A204.1 (cell line): ENCODE data around the gene CFAP46.

Source experiments
- FAIRE-seq: peaks from 2 replicates; lab custom pipeline; 2012; peaks lifted over from hg19 to GRCh38; lab: Jason Lieb, UNC

Gene CFAP46

DNA sequence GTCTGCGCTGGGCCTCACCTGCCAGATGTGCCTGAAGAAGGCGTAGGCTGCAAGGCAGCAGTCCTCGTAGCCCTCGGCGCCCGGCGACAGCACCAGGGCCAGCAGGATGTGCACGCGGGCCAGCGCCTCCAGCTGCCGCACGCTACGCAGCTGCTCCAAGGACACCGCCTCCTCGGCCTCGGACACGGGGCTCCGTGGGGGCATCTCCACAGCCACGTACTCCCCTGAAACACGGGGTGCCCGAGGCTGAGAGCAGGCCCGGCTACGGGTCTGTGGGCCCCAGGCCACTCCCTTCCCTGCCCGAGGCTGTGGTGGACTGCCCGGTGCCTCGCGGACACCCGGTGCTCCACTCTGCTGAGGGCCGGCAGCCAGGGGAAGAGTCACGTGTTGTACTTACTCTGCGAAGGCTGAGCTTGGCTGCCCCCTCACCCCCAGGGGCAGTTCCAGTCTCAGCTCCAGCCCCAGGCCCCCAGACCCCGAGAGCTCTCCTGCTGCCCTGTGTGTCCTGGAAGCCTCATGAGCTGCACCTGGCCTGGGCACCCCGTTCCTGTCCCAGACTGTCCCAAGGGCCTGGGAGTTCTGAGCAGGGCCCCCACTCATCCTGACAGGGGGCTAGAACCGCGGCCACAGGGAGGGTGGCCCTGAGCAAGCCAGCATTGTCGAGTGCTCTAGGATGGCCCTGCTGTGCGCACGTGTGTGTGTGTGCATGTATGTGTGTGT is 62.8 kb downstream of the CFAP46 start:
- FAIRE-seq: no peak

DNA sequence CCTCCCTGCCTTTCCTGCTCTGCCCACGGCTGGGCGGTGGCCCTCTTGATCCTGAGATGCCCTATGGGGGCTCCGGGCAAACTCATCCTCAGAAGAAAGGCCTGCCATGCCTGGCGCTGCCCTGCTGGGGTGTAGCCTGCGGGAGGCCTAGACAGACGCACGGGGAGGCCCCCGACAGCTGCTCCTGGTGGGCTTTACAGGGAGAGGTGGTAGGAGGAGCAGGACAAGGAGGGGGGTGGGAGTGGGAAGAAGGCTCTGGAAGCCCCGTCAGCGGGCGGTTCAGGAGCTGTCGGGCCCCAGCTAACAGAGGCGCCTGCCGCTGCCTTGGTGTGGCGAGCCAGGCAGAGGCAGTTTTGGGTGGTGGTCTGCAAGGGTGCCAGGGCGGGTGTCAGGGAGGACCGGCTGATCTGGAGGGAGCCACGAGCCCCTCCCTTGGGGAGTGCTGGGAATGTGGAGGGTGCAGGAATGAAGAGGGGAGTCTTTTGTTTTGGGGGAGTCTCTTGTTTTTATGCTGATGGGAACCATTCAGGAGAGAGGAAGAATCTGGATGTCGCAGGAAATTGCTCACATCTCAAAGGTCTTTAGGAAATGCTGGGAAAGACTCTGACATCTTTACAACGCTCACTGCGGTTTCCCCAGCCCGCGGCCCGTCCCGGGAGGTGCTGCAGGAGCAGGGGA is 63.5 kb downstream of the CFAP46 start:
- no peak for FAIRE-seq

DNA sequence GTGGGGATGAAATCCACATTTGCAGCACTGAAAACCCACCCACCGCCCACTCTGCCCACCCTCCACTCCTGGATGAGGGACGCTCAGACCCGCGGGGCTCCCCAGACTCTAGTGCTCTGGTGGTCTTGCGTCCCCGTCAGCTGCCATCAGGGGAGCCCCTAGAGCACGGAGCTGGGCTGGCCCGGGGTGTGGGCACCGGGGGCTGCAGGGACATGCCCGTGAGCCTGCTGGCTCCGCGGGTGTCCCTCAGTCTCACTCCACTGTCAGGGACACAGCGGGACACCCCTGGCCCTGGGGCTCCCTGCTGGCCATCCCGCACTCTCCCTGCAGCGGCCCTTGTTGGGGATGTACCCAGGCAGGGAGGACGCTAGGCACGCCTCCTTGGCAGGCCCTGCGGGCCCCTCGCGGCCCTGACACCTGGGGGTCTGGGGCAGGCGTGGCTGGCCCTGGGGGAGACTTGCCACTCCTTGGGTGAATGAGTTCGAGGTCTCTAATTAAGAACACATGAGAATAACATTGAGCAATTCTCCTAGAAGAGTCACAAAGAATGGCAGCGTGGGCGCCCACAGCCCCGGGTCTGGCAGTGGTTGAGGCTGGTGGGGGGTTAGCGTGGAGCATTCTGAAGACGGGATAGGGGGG is 64.2 kb downstream of the CFAP46 start:
- FAIRE-seq: no peak

DNA sequence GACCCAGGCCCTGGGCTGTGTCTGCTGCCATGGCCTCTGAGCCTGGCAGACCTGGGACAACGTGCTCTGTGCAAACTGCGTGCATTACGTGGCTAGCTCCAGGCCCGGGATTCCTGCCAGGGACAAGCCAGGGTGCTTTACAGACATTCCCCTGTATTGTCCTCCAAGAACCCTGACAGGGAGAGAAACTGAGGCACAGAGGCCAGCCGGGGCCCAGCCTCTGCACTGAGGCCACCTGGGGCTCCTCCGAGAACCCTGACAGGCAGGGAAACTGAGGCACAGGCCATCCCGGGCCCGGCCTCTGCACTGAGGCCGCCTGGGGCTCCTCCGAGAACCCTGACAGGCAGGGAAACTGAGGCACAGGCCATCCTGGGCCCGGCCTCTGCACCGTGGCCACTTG is 64.9 kb downstream of the CFAP46 start:
- FAIRE-seq: no peak

DNA sequence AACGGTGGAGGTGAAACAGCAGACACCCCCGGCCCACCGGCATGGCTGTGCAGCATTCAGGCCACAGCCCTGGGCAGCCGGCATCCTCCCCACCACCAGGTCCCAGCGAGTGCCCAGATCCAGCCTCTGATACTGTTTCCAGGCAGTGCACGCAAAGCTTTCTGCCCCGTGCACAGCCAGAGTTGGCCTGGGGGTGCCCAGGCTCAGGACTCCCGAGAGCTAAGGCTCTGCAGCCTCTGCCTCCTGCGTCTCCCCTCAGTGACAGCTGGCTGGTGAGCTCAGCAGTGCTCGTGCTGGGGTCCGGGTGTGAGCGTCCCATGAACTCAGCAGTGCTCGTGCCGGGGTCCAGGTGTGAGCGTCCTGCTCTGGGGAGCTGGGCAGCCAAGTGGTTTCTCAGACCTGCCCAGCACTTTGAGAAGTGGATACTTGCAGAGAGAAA is 65.4 kb downstream of the CFAP46 start:
- no peak for FAIRE-seq

DNA sequence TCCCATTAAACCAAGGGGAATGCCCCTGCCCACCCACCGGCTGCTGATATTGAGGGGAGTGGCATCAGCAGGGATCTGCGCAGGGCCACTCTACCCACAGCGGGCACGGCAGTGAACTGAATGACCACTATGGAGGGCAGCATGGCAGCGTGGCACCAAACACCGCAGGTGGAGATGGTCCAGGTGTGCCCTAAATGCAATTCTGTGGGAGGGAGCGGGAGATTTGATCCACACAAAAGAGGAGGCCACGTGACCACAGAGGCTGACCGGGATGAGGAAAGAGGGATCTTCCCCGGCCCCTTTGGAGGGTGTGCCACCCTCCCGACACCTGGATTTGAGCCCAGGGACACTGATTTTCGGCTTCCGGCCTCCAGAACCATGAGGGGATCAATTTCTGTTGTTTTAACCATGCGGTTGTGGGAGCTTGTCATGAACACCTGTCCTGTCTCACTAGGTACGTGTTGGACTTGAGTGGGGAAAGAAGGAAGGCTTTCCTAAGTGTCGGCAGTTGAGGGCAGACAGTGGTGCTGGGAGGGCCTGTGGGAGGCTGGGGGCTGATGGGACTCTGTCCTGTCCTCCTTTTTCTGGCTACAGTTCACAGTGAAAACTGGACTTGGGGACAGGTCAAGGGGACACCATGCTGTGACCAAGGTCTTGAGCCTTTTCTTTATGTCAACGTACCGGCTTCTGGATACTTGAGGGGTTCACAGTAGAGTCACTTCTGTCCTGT is 66.1 kb downstream of the CFAP46 start:
- FAIRE-seq: no peak

DNA sequence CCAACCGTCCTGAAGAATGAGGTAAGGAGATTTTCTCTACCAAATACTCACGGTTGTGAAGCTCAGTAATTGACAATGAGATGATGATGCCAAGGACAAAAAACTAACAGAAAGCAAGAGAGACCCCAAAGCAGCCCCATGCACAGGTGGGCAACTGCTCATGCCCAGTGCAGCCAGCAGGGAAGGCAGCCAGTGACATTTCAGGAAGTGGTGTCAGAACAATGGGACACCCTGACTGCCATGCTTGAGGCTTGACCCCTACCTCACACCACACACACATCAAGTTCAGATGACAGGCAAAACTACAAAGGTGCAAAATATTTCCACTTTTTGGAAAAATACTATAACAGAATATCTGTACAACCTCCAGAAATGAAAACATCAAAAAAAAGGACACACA is 66.9 kb downstream of the CFAP46 start:
- no peak for FAIRE-seq

DNA sequence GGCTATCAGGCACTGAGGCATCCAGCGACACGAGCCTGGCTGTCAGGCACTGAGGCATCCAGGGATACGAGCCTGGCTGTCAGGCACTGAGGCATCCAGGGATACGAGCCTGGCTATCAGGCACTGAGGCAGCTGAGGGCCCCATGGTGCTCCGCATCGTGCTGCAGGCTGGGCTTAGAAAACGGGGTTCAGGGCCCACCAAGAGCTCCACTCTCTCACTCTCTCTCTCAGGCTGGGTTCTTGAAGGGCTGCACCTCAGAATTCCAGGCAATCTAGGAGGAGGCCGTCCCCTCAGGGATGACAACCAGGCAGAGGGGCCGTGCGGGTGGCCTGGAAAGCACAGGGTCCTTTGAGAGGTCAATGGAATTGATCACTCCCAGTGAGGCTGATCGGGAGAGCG is 69.0 kb downstream of the CFAP46 start:
- FAIRE-seq: no peak

DNA sequence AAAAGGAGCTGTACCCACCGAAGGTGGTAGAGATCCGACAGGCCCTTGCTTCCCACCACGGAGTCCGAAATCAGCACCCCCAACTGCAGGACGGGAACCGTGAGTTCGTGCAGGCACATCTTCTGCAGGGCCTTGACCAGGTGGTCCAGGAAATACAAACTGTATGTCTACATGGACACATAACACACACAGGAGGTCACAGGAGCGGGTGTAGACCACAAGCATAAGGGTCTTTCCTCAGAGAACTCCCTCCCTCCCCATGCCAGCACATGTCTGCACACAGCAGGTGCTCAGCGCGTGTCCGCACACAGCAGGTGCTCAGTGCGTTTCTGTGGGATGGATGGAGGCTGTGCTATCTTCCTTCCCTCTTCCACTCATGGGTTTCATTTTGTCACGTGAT is 69.7 kb downstream of the CFAP46 start:
- no peak for FAIRE-seq

DNA sequence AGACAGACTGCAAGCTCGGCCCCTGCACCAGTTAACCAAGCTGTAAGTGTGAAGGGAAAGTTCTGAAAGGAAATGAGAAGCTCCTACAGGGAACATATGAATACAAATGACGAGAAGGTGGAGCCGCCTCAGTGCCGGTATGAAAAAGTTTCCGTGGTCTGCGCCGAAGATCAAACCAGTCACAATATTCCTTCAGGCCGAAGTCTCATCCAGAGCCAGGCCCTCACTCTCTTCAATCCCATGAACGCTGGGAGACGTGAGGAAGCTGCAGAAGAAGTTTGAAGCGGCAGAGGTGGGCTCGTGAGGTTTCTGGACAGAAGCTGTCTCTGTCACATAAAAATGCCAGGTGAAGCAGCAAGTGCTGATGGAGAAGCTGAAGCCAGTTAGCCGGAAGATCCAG is 71.9 kb downstream of the CFAP46 start:
- no peak for FAIRE-seq

DNA sequence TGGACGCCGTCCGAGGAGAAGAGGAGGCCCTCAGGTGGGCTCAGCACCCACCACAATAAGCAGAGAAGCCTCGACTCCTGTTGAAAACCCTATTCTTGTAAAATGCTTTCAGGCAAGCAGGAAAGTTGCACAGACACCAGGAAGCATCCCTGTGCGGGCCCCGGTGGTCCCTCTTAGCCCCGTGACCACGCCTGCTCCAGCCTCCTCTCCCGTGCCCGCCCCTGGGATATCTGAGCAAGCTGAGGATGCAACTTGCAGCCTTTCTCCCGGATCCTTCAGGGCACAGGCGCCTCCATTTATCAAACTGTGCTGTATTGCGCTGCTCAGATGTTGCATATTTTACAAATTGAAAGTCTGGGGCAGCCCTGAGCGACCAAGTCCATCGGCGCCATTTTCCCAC is 72.7 kb downstream of the CFAP46 start:
- FAIRE-seq: no peak

DNA sequence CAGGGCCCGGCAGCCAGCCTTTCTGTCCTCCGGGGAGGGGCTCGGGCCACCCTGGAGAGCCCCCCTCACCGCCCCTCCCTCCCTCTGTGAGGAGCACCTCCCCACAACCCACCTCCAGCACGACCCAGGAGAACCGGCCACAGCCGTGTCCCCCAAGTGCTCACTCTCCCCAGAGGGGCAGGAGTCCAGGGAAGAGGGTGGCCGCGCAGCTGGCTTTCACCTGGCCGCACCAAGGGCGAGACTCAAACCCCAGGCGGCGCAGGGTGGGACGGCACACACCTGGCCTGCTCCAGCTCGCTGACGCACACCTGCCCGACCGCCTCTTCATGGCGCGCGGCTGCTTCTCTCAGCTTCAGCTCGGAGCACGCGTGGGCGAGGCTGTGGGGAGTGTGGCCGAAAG is 73.4 kb downstream of the CFAP46 start:
- FAIRE-seq: no peak

DNA sequence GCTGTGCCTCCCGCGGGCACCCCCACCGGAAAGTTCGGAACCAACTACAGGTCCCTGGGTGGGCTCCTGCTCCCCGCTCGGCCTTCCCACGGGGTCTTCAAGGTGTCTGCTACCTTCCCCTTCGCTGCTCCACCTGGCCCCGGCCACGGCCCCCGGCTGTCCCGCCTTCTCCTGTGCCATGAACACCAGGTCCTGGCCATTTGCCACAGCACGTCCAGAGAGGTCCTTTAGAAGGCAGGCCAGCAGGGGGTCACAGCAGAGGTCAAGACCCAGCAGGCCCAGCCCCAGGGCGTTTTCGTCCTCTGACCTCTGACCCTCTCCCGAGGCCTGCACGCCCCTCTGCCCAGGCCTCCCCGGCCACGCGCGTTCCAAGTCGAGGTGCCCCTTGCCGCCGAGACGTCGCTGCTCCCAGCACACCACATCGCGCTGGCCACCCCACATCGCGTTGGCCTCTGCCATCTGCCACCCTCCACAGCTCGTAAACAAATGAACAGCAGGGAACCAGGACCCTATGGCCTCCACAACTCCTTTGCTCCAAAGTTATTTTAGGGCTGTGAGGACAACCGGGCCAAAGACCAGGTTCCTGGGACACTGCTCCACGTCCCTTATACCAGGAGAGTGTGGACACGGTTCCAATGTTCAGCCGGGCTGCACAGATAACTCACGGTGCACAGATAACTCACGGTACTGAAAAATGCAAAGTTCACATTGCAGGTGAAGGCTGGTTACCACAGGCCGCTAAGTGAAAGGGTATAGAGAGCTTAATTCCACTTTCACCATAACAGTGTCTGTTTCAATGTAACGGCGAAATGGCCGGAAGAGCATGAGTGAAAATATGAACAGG is 74.3 kb downstream of the CFAP46 start:
- FAIRE-seq: no peak

DNA sequence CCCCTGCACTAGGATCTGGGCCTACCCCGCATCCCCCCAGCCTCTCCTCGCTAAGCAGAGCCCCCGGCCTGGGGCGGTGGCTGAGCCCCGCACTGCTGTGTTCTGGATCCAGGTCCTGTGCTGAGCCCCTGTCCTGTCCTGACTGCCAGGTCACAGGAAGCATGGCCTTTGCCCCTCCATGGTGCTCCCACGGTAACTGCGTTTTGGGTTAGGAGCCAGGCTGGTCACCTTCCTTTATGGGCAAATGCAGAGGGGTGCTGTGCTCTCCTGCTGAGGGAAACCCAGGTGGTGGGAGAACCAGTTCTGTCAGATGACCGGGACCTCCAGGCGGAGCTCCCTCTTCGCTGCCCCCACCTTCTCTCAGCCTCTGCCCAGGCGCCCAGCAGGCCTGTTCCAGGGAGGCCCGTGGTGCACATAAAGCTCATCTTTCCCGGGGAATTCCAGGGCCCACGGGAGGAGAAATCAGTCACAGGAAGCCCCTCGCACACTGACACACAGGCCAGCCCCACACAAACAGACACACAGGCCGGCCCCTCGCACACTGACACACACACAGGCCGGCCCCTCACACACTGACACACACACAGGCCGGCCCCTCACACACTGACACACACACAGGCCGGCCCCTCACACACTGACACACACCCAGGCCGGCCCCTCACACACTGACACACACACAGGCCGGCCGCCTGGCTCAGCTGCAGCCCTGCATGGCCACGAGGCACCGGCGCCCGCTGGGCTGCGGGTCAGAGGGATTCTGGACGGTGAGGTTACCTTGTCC is 75.6 kb downstream of the CFAP46 start:
- no peak for FAIRE-seq

DNA sequence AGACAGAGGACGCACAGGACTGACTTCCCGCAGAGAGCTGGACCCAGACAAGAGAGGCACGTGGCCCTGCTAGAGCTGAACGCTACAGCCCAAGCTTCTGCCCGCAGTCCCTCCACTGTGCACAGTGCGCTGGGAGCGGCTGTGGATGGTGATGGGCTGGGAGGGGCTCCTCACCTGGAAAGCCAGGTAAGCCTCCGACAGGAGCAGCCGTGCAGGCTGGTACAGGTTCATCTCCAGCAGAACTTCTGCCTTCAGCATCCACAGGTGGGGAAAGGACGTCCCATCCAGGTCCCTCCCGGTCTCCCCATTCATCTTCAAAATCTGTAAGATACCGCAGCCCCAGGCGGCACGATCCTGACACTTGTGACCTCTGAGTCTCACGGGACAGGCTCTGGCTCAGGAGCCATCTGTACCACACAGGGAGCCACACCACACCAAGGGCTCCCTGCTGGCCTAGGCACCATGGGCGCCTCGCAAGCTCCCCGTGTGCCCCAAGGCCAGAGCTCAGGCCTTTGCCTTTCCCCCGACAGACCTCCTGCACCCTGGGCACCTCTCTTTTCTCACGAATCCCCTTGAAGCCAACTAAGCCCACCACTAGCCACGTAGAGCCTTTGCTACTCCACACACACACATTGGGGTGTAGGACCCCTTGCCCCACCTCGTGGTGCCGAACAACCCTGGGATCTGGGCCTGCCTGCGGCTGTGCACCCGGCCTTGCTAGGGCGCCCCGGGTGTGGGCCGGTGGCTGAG is 76.3 kb downstream of the CFAP46 start:
- FAIRE-seq: no peak

DNA sequence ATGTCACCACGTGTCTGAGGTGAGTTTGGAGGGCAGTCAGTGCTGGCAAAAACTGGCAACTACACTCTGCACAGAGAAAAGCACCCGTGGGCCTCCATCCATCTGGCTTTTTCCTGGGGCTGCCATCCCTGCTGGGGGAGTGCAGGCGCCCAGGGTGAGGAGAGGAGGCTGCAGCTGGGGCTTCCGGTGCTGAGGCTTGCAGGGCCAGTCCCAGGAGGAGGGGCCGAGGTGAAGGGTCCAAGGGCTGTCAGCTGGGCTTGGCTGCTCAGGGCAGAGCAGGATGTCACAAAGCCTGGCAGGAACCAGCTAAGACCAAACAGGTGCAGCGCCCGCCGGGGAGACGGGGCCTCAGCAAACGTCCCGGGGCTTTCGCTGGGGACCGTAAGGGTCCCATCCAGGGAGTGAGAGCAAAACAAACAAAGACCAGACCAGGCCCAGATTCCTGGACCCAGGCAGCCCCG is 77.2 kb downstream of the CFAP46 start:
- no peak for FAIRE-seq

DNA sequence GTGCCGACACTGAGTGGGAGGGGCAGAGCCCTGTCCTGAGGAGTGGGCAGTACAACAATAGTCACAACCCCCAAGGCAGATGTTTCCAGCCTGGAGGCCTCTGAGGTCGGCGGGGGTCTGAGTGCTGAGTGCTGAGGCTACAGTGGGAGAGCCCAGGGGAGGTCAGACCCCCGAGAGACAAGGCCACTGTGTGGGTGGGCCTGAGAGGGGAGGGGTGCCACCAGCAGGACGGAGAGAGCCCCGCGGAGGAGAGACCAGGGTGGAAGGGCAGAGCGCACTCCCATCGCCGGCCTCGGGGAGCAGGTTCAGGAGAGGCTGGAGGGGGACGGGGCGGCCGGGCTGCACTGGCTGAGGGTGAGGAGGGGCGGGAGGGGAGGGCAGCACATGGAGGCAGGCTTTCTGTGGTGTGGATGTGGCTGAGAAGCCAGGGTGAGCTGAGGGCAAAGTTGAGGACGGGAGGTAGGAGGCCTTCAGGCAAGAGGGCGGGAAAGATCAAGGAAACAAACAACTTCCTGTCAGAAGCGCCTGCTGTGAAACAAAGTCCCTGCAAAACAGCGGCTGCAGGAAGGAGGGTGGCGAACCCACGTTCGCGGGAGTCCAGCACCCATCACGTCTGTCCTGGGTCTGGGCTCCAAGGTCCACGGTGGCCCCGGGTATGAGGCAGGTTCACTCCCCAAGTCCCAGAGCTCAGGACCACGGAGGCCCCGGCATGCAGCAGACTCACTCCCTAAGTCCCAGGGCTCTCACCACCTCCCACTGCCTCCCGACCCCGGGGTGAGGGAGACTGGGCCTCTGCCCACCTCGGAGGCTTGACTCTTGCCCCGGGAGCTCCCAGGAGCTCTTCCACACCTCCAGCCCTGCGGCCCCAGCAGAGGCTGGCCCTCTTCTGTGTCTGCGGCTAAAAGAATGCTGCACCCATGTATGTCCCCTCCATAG is 79.6 kb downstream of the CFAP46 start:
- no peak for FAIRE-seq

DNA sequence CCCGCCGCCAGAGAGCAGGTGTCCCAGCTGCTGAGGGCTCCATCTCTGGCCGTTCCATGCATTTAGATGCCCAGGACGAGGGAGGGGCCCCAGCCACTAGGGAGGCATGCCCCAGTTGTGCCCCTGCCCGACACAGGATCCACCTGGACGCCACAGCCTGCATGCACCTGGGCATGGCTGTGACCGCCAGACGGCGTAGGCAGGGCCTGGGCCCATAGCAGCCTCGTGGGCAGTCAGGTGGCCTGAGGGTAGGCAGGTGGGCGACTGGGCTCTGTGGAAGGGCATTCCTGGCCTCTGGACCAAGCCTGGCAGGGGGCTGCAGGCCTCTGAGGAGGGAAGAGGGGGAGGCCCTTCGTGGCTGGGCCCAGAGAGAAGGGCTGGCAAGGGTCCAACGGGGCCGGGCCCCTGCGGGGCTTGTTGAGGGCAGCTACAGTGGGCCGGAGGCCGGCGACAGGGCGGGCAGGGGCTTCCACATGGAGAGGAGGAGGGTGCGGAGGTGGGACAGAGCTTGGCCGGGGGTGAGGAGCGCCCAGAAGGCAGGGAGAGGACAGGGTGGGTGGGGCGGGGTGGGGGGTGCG is 80.4 kb downstream of the CFAP46 start:
- FAIRE-seq: no peak
